GM23248 (cell line): ENCODE measurements around the gene TPO.

Experiments used
- EZH2 ChIP-seq: fragments of 200-600 bp; sonication (generic); IDR thresholded peaks from 2 replicates; pipeline ENCODE4 v1.6.1; 2018; ENCODE audit warnings: antibody characterized with exemption, mild to moderate bottlenecking; ENCODE audit not compliant: insufficient read depth, poor library complexity, severe bottlenecking
- EZH2phosphoT487 ChIP-seq: fragments of 200-600 bp; sonication (generic); IDR thresholded peaks from 2 replicates; pipeline ENCODE4 v1.6.1; 2018; ENCODE audit warnings: antibody characterized with exemption, moderate library complexity, mild to moderate bottlenecking, low read depth; ENCODE audit not compliant: insufficient read depth

DNA sequence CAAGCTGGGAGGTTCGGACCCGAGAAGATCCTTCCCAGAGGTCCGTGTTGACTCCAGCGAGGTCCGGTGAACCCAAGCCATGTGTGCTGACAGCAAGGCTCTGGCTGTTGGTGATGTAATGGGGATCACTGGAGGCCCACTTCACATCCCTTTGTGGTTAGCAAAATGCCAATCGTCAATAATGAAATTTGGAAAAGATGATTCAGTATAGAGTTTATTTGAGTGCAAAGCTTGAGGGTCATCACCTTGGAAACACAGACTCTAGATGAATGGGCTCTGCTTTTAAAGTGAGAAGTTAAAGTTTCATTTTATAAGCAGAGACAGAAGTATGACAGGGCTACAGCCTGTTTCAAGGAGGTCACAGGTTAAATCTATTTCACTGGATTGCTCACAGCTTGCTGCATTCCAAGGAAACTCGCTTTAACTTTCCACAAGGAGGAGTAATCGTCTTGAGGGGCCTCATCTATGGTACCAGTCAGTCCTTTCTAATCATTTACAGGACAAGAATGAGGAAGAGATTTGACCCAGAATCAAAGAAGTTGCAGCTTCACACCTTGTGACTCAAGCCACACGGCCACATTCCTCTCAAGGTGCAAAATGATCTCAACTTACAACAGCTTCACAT is 140.5 kb downstream of the TPO start:
- TF ChIP-seq EZH2 (no peak), EZH2phosphoT487 (no peak)
